HFFc6 (cell line): ENCODE results near the gene KCNK16. TPM values are rescaled to one million over a fixed set of nuclear protein-coding genes. Genes with fewer than 3 reads are reported as not detected.

Experiments used
- DNase-seq: peaks from one replicate; pipeline ENCODE4 v3.0.0-alpha.2; 2018
- H3K27ac Mint-ChIP-seq: 2 replicates; pipeline ENCODE4 v1.8.0; 2020; ENCODE audit warnings: mild to moderate bottlenecking, mixed read lengths
- H3K27me3 Mint-ChIP-seq: 2 replicates; pipeline ENCODE4 v1.8.0; 2021; ENCODE audit warnings: mild to moderate bottlenecking, moderate library complexity, mixed read lengths; ENCODE audit not compliant: insufficient read depth
- H3K36me3 Mint-ChIP-seq: 2 replicates; pipeline ENCODE4 v1.8.0; 2021; ENCODE audit warnings: low read depth, mixed read lengths
- H3K4me1 Mint-ChIP-seq: 2 replicates; pipeline ENCODE4 v1.8.0; 2020; ENCODE audit warnings: low read depth, mixed read lengths
- H3K4me3 Mint-ChIP-seq: 2 replicates; pipeline ENCODE4 v1.8.0; 2020; ENCODE audit warnings: mild to moderate bottlenecking, moderate library complexity, mixed read lengths
- H3K9me3 Mint-ChIP-seq: 2 replicates; pipeline ENCODE4 v1.8.0; 2020; ENCODE audit warnings: mild to moderate bottlenecking, mixed read lengths
- total RNA-seq, 6 experiments: library from RNA; stranded (reverse); fragmentation: NEBNext Ultra II Directional; extraction: Animal tissue kit (Norgen Biotek cat#: 25700); gene quantifications; 2 replicates in 1 of 6; 3 replicates in 5 of 6; pipeline ENCODE4 v1.2.3, GENCODE V29; 2021
- TF ChIP-seq, protein P1 (sequence below): fragments of 200-600 bp; sonication (generic); IDR thresholded peaks from 2 replicates; pipeline ENCODE4 v1.5.0; 2021; ENCODE audit warnings: antibody characterized with exemption, mild to moderate bottlenecking

The KCNK16 gene
- total RNA-seq, 6 experiments from 2014 or later: not detected

DNA sequence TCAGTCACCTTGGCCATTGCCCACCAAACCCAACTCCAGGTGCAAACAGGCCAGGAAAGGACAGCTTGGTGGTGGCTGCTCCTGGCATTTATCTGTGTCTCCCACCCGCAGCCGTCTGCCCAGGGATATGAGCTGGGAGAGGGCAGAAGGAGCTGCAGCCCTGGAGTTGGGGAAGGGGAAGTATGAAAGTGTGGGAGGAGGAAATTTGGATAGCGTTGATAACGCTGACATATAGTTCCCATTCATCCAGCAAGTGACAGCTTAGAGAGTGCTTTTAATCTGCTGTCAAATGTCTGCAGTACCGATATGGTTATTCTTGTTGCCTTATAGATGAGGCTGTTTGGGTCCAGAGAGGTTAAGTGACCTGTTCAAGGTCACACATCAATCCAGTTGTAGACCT, 741 bp downstream of the KCNK16 start:
- no peaks in the 10 kb centered on the region for H3K4me1 Mint-ChIP-seq
- peaks cover 9% of the 10 kb centered on the region for H3K27me3 Mint-ChIP-seq
- no peak overlapping the region for H3K4me3 Mint-ChIP-seq
- TF ChIP-seq, protein P1, sequence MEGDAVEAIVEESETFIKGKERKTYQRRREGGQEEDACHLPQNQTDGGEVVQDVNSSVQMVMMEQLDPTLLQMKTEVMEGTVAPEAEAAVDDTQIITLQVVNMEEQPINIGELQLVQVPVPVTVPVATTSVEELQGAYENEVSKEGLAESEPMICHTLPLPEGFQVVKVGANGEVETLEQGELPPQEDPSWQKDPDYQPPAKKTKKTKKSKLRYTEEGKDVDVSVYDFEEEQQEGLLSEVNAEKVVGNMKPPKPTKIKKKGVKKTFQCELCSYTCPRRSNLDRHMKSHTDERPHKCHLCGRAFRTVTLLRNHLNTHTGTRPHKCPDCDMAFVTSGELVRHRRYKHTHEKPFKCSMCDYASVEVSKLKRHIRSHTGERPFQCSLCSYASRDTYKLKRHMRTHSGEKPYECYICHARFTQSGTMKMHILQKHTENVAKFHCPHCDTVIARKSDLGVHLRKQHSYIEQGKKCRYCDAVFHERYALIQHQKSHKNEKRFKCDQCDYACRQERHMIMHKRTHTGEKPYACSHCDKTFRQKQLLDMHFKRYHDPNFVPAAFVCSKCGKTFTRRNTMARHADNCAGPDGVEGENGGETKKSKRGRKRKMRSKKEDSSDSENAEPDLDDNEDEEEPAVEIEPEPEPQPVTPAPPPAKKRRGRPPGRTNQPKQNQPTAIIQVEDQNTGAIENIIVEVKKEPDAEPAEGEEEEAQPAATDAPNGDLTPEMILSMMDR: no peak
- peaks cover under 1% of the 10 kb centered on the region; the same call in 1 of the 2 replicates for H3K9me3 Mint-ChIP-seq
- H3K27ac Mint-ChIP-seq: no peak overlapping the region
- no peaks in the 10 kb centered on the region for H3K36me3 Mint-ChIP-seq
- no peak for DNase-seq

DNA sequence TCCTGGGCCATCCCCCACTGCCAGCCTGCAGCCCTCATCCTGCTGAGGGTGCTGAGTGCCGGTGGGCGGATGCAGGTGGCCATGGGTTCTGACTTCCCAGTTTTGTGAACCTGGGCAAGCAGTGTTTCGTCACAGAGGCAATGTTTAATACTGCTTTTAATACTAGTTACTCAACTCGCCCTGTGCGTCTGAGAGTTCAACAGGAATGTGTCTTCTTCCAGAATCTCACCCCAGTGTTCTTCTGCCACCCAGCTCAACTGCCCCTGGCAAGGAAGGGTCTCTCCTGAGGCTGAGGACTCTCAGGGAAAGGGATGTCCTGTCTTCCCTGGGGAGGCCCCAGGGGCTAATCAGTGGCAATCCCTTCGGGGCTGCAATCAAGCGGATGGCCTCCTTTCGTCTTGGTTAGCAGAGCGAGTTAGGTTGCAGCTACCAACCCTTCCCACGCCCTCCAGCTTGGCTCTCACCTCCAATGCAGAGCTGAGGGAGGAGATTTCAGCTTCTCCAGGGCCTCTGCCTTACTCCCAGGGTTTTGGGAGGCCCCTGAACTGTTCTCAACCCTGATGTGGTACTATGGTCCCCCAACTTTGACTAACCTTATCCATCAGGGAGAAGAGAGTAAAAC, 2.0 kb downstream of the KCNK16 start:
- H3K27me3 Mint-ChIP-seq: peaks cover 9% of the 10 kb centered on the region
- TF ChIP-seq, protein P1: no peak
- no peak overlapping the region for H3K4me3 Mint-ChIP-seq
- no peaks in the 10 kb centered on the region for H3K4me1 Mint-ChIP-seq
- no peak overlapping the region for H3K27ac Mint-ChIP-seq
- H3K9me3 Mint-ChIP-seq: no peaks in the 10 kb centered on the region
- no peak for DNase-seq
- no peaks in the 10 kb centered on the region for H3K36me3 Mint-ChIP-seq

DNA sequence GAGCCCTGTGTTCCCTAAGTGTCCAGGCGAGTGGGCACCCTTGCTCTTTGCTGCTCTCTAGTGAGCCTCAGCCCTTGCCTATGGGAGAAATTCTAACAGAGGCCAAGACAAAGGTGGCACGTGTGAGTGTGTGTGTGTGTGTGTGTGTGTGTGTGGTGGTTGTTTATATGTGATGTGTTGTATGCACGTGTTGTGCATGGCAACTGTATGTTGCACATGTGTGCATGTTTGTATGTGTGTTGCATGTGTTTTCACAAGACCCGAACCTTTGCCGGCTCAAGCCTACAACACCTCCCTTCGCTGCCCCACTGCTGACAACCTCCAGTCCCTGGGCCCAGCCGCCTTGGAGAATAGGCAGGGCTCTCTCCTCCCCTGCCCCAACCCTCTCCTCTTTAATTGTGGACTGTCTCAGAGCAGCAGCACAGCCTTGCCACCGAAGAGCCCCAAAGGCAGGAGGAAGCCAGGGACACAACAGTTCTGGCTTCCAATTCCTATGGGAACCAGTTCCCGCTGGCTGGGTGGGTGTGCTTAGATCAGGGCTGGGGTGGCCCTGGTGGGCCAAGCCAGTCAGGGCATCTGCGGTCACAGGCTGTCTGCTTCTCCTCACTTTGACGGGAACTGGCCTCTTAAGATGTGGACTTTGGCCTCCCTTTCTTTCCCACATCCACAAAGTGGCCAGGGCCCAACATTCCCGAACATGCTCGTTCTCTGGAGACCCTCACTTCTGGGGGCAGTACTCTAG, 2.7 kb downstream of the KCNK16 start:
- DNase-seq: no peak
- Mint-ChIP-seq H3K27ac (no peak overlapping the region), H3K4me1 (no peaks in the 10 kb centered on the region), H3K27me3 (peaks cover 14% of the 10 kb centered on the region), H3K4me3 (no peak overlapping the region), H3K9me3 (no peaks in the 10 kb centered on the region), H3K36me3 (no peaks in the 10 kb centered on the region)
- TF ChIP-seq, protein P1: no peak

DNA sequence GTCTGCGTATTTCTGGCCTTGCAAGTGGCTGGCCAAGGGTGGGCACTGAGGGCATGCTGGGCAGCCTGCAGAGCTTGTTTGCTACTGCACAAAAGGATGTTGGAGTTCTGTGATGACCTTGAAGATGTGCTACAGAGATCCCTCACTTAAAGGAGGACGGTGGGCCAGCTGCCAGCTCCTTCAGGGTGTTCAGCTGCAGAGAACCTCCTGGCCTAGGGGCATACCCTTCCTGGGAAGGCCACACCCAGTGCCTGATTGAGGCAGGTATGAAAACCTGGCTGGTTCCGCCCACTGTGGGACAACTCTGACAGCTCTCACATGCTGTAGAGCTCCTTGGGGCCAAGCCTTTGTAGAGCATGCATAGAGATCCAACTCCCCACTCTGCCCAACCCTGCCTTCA, 5.2 kb downstream of the KCNK16 start:
- no peak for DNase-seq
- Mint-ChIP-seq H3K36me3 (no peaks in the 10 kb centered on the region), H3K9me3 (no peaks in the 10 kb centered on the region)

DNA sequence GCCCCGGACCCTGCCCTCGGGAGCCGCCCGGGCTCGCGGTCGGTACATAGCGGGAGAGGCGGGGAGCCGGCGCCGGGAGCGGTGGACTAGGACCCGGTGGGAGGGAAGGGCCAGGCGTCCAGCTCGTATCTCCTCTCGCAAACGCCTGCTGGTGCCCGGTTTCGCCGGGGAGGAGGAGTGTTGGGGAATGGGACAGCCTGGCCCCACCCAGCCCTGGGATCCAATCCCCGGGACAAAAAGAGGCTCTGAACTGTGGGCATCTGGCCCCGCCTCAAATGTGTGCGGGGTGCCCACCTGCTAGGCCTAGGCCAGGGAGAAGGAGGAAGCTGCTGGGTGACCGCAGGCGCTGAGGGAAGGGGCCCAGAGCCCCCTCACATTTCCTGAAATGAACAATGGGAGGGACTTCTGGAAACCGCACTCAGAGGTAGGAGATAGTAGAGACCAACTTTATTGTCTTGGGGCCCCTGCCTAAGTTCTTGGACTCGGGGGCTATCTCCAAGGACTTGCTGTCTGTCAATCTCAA, 8.2 kb downstream of the KCNK16 start, which contains the start of gene KCNK17:
KCNK17 (minus strand) TSS at position 147 of the 523 bp plus-strand sequence; CDS start at position 48, 99 bp downstream.
- H3K27ac Mint-ChIP-seq: no peak within 1 kb of the TSS
- no peaks in the 10 kb centered on the region for H3K9me3 Mint-ChIP-seq
- TF ChIP-seq, protein P1: no peak
- peaks cover 22% of the 10 kb centered on the region for H3K27me3 Mint-ChIP-seq
- no peak for DNase-seq
- H3K4me1 Mint-ChIP-seq: no peaks in the 10 kb centered on the region
- H3K36me3 Mint-ChIP-seq: no peaks in the 10 kb centered on the region
- no peak within 1 kb of the TSS for H3K4me3 Mint-ChIP-seq

More for the DNA sequence above, 5.2 kb downstream of the KCNK16 start:
- H3K27ac Mint-ChIP-seq: no peak overlapping the region
- H3K27me3 Mint-ChIP-seq: peaks cover 16% of the 10 kb centered on the region
- no peak overlapping the region for H3K4me3 Mint-ChIP-seq
- TF ChIP-seq, protein P1: no peak
- H3K4me1 Mint-ChIP-seq: no peaks in the 10 kb centered on the region
